ENCODE measurements around the gene CPNE9.

Gene CPNE9

GRCh38 chr3:9703736-9704346 is at the start of gene CPNE9:
Gene CPNE9, plus strand, starts transcription at chr3:9703833. Its CDS starts 164 bp downstream, at chr3:9703997.
- no peak for DNase-seq (ENCODE audit: low spot score)

GRCh38 chr3:9659849-9660248 is 43.8 kb upstream of the CPNE9 start:
- no peak for DNase-seq (ENCODE audit: low spot score)

- no peak for DNase-seq (ENCODE audit: low spot score)
Measured at GRCh38 chr3:9660972-9661371, 42.7 kb upstream of the CPNE9 start.

- DNase-seq (ENCODE audit: low spot score) = no peak
Measured at GRCh38 chr3:9664119-9664751, 39.4 kb upstream of the CPNE9 start.

- no peak for DNase-seq (ENCODE audit: low spot score)
Measured at GRCh38 chr3:9666704-9667445, 36.8 kb upstream of the CPNE9 start.

GRCh38 chr3:9669277-9669676 is 34.4 kb upstream of the CPNE9 start:
- no peak for DNase-seq (ENCODE audit: low spot score)

GRCh38 chr3:9669720-9670432 is 33.8 kb upstream of the CPNE9 start:
- no peak for DNase-seq (ENCODE audit: low spot score)

GRCh38 chr3:9673082-9673481 is 30.6 kb upstream of the CPNE9 start:
- DNase-seq (ENCODE audit: low spot score) = no peak

- no peak for DNase-seq (ENCODE audit: low spot score)
Measured at GRCh38 chr3:9673752-9674151, 29.9 kb upstream of the CPNE9 start.

- DNase-seq (ENCODE audit: low spot score) = no peak
Measured at GRCh38 chr3:9675736-9676290, 27.8 kb upstream of the CPNE9 start.

GRCh38 chr3:9676785-9677184 is 26.8 kb upstream of the CPNE9 start:
- DNase-seq (ENCODE audit: low spot score) = no peak

GRCh38 chr3:9678493-9678892 is 25.1 kb upstream of the CPNE9 start:
- peak; percentile 59 for DNase-seq (ENCODE audit: low spot score)

GRCh38 chr3:9679476-9680080 is 24.1 kb upstream of the CPNE9 start:
- DNase-seq (ENCODE audit: low spot score) = no peak

GRCh38 chr3:9681011-9681722 is 22.5 kb upstream of the CPNE9 start:
- DNase-seq (ENCODE audit: low spot score) = no peak

GRCh38 chr3:9681723-9682081 is 21.9 kb upstream of the CPNE9 start:
- no peak for DNase-seq (ENCODE audit: low spot score)

GRCh38 chr3:9682096-9682495 is 21.5 kb upstream of the CPNE9 start:
- no peak for DNase-seq (ENCODE audit: low spot score)

GRCh38 chr3:9683426-9683825 is 20.2 kb upstream of the CPNE9 start:
- no peak for DNase-seq (ENCODE audit: low spot score)

GRCh38 chr3:9685216-9686049 is 18.2 kb upstream of the CPNE9 start:
- no peak for DNase-seq (ENCODE audit: low spot score)

GRCh38 chr3:9686050-9686550 is 17.5 kb upstream of the CPNE9 start:
- no peak for DNase-seq (ENCODE audit: low spot score)

- no peak for DNase-seq (ENCODE audit: low spot score)
Measured at GRCh38 chr3:9686703-9687102, 16.9 kb upstream of the CPNE9 start.
